Panc1 (cell line): Measurements from ENCODE around the gene RSAD1. TPM values are rescaled to one million over a fixed set of nuclear protein-coding genes. Genes with fewer than 3 reads are reported as not detected.

Source experiments
- ATAC-seq: fragments of 200-7000 bp; cut with Tn5 transposase; 2 replicates; pipeline ENCODE4 v1.9.1; 2020; ENCODE audit warnings: mild to moderate bottlenecking, moderate library complexity
- Bru-seq: library from RNA; stranded (reverse); fragments of 400-500 nt; gene quantifications from one replicate; lab custom pipeline; 2021; lab: Mats Ljungman, UMichigan
- BruChase-seq, 2 experiments: library from RNA; stranded (reverse); fragments of 400-500 nt; gene quantifications; one replicate each; lab custom pipeline; 2021; lab: Mats Ljungman, UMichigan
- BruUV-seq: library from RNA; stranded (reverse); fragments of 400-500 nt; replicated peaks from 2 replicates; lab custom pipeline; 2021; lab: Mats Ljungman, UMichigan
- CTCF ChIA-PET: fragments of 300-600 bp; sonication (Branson Sonifier 250); formaldehyde crosslinking; loops from one replicate; lab custom pipeline; 2022; ENCODE audit warnings: antibody characterized with exemption; lab: Charles Lee
- POLR2A ChIA-PET: fragments of 300-600 bp; sonication (Branson Sonifier 250); formaldehyde crosslinking; loops from one replicate; lab custom pipeline; 2022; ENCODE audit warnings: antibody characterized with exemption; lab: Charles Lee
- DNase-seq: peaks from one replicate; pipeline ENCODE4 v3.0.0-alpha.2; 2010; ENCODE audit warnings: low read depth, low spot score
- H3K27ac ChIP-seq: 2 replicates; pipeline ENCODE4 v1.5.1; 2011; ENCODE audit warnings: mild to moderate bottlenecking, low read length, inconsistent platforms
- H3K27me3 ChIP-seq: fragments of 200-500 bp; sonication (Bioruptor generic); 2 replicates; pipeline ENCODE4 v1.6.0; 2014; ENCODE audit warnings: low read length, inconsistent platforms; ENCODE audit not compliant: control insufficient read depth, insufficient read depth
- H3K36me3 ChIP-seq: fragments of 200-500 bp; sonication (Bioruptor generic); 2 replicates; pipeline ENCODE4 v1.5.1; 2014; ENCODE audit warnings: inconsistent platforms, mild to moderate bottlenecking, low read length, moderate library complexity; ENCODE audit not compliant: control insufficient read depth, insufficient read depth
- H3K4me1 ChIP-seq: 2 replicates; pipeline ENCODE4 v1.5.1; 2011; ENCODE audit warnings: inconsistent platforms, mild to moderate bottlenecking, low read length, moderate library complexity; ENCODE audit not compliant: control insufficient read depth, insufficient read depth
- H3K4me3 ChIP-seq, 2 experiments: 2 replicates each; pipeline ENCODE4 v1.5.1; 2011 to 2012; ENCODE audit warnings: low read depth in 2 of 2, low read length in 2 of 2, mild to moderate bottlenecking in 2 of 2, inconsistent platforms in 1 of 2, moderate library complexity in 1 of 2
- H3K9me3 ChIP-seq: fragments of 200-500 bp; sonication (Bioruptor generic); 2 replicates; pipeline ENCODE4 v1.5.1; 2014; ENCODE audit warnings: low read depth, mild to moderate bottlenecking, inconsistent platforms, low read length, moderate library complexity; ENCODE audit not compliant: control insufficient read depth, insufficient read depth
- POLR2AphosphoS5 ChIP-seq: IDR thresholded peaks from 2 replicates; pipeline ENCODE4 v1.6.1; 2012; ENCODE audit warnings: mild to moderate bottlenecking, low read depth, low read length, moderate library complexity
- SIN3A ChIP-seq: IDR thresholded peaks from 2 replicates; pipeline ENCODE4 v1.6.1; 2012; ENCODE audit warnings: low read depth, mild to moderate bottlenecking, low read length, moderate library complexity, borderline replicate concordance; ENCODE audit not compliant: insufficient read depth
- TCF7L2 ChIP-seq: IDR thresholded peaks from 2 replicates; pipeline ENCODE4 v1.6.1; 2011; ENCODE audit warnings: mild to moderate bottlenecking, low read depth, low read length, inconsistent platforms
- in situ Hi-C: cut with HindIII; loops from 2 replicates; pipeline ENCODE4 v1.10.0; 2016; ENCODE audit warnings: low sequenced_read_pairs, low pct_unique_long_range_greater_than_20kb
- intact Hi-C: fragments of 100-400 bp; cut with micrococcal nuclease; formaldehyde crosslinking; loops from one replicate; pipeline ENCODE4 v1.10.0; 2022; ENCODE audit not compliant: unreplicated experiment
- long read RNA-seq: library from polyadenylated mRNA; unstranded; transcript quantifications from one replicate; pipeline ENCODE4 v2.0.0, GENCODE V29; 2021; ENCODE audit not compliant: unreplicated experiment
- polyA plus RNA-seq: library from polyadenylated mRNA; unstranded; fragments of >200 nt; gene quantifications from one replicate; pipeline ENCODE4 v1.2.1, GENCODE V29; 2012; ENCODE audit warnings: missing spikeins; ENCODE audit not compliant: insufficient read length
- total RNA-seq: library from RNA; stranded (reverse); gene quantifications from one replicate; pipeline ENCODE4 v1.2.1, GENCODE V29; 2021; ENCODE audit not compliant: unreplicated experiment
- TF ChIP-seq, protein P1 (sequence below): fragments of 450-650 bp; IDR thresholded peaks from 2 replicates; pipeline ENCODE4 v1.5.1; 2017; ENCODE audit warnings: mild to moderate bottlenecking
- TF ChIP-seq, protein P2 (sequence below), 2 experiments: IDR thresholded peaks; 2 replicates each; pipeline ENCODE4 v1.6.1; 2011 to 2012; ENCODE audit warnings: low read depth in 2 of 2, control low read depth in 1 of 2, low read length in 1 of 2, mild to moderate bottlenecking in 1 of 2, moderate library complexity in 1 of 2; ENCODE audit not compliant: insufficient read depth in 1 of 2

The RSAD1 gene
- total RNA-seq (40.2 TPM), Bru-seq, nascent RNA (percentile 75 among the genes with signal in this experiment), BruChase-seq, experiment 1, labeled RNA remaining after a 2-hour chase (percentile 90 among the genes with signal in this experiment), BruChase-seq, experiment 2, labeled RNA remaining after a 6-hour chase (percentile 84 among the genes with signal in this experiment)
- polyA plus RNA-seq, result 34.6 TPM
- long read RNA-seq, transcript RSAD1-201 (9 exons, 2,528 nt), result major isoform, 40 of 105 reads
- long read RNA-seq, partial matches to known transcripts, result 13 of 105 reads
- long read RNA-seq, other reads (novel, unspliced or antisense), result 49 of 105 reads

DNA sequence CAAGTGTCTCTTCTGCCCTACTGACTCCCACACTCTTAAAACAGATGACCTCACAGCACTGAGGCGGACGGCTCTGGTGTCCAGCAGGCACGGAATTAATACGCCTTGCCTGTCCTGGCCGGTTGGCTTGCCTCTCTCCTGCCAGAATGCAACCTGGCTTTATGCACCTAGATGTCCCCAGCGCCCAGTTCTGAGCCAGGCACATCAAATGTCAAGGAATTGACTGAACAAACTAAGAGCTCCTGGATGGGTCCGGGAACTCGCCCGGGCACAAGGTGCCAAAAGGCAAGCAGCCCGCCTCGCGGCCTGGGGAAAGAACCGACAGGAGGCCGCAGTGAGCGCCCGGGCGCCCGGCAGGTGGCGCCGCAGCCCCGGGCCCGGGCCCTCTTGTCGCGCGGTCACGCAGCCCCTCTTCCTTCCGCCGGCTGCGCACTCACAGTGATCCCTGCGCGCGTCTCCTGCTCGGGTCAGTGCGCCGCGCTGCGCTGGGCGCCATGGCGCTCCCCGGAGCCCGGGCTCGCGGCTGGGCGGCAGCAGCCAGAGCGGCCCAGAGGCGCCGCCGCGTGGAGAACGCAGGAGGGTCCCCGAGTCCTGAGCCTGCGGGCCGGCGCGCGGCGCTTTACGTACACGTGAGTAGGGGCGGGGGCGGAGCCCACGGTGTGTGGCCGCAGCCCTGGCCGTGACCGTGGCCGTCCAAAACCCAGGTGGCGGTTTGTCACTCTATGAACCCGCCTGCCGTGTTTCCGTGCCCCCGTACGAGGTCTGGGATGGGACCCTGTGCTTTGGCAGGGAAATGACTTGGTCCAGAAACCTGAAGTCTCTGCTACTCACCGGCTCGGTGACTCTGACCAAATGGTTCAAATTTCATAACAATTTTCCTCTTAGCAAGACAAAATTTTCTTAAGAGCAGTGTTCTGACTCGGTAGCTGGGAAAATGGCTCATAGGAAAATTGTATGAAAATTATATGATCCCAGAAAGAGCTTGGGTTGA lies at the start of gene RSAD1:
Gene RSAD1, plus strand, starts transcription at position 470 of the 991 bp plus-strand sequence. Its CDS starts 25 bp downstream, at position 495.
- in situ Hi-C loops, result no loop called here
- no TSS peak for BruUV-seq
- ATAC-seq (peak; percentile 89), DNase-seq (no peak)
- peak within 1 kb of the TSS; percentile 93 for H3K27ac ChIP-seq
- intact Hi-C loops, result no loop called here
- no peaks in the 10 kb centered on the region for H3K36me3 ChIP-seq
- CTCF ChIA-PET, result interaction anchor here (0.6 to 1.7 kb wide), 14 partner anchors 20 to 553 kb away, joined by 3 to 17 read pairs (median 6); partner anchors contain the start of gene LRRC59
- H3K4me3 ChIP-seq, result peak within 1 kb of the TSS; percentile 88 to 98
- TF ChIP-seq POLR2AphosphoS5 (peak; percentile 89), SIN3A (peak; percentile 88; the same call in 1 of the 2 replicates), TCF7L2 (peak; percentile 55)
- TF ChIP-seq, protein P1, sequence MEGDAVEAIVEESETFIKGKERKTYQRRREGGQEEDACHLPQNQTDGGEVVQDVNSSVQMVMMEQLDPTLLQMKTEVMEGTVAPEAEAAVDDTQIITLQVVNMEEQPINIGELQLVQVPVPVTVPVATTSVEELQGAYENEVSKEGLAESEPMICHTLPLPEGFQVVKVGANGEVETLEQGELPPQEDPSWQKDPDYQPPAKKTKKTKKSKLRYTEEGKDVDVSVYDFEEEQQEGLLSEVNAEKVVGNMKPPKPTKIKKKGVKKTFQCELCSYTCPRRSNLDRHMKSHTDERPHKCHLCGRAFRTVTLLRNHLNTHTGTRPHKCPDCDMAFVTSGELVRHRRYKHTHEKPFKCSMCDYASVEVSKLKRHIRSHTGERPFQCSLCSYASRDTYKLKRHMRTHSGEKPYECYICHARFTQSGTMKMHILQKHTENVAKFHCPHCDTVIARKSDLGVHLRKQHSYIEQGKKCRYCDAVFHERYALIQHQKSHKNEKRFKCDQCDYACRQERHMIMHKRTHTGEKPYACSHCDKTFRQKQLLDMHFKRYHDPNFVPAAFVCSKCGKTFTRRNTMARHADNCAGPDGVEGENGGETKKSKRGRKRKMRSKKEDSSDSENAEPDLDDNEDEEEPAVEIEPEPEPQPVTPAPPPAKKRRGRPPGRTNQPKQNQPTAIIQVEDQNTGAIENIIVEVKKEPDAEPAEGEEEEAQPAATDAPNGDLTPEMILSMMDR, result peak; percentile 100
- TF ChIP-seq, protein P2, sequence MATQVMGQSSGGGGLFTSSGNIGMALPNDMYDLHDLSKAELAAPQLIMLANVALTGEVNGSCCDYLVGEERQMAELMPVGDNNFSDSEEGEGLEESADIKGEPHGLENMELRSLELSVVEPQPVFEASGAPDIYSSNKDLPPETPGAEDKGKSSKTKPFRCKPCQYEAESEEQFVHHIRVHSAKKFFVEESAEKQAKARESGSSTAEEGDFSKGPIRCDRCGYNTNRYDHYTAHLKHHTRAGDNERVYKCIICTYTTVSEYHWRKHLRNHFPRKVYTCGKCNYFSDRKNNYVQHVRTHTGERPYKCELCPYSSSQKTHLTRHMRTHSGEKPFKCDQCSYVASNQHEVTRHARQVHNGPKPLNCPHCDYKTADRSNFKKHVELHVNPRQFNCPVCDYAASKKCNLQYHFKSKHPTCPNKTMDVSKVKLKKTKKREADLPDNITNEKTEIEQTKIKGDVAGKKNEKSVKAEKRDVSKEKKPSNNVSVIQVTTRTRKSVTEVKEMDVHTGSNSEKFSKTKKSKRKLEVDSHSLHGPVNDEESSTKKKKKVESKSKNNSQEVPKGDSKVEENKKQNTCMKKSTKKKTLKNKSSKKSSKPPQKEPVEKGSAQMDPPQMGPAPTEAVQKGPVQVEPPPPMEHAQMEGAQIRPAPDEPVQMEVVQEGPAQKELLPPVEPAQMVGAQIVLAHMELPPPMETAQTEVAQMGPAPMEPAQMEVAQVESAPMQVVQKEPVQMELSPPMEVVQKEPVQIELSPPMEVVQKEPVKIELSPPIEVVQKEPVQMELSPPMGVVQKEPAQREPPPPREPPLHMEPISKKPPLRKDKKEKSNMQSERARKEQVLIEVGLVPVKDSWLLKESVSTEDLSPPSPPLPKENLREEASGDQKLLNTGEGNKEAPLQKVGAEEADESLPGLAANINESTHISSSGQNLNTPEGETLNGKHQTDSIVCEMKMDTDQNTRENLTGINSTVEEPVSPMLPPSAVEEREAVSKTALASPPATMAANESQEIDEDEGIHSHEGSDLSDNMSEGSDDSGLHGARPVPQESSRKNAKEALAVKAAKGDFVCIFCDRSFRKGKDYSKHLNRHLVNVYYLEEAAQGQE (IDR thresholded peaks at IDR 0.05; ENCODE audit: insufficient read depth in 1 of 2, low read depth in 2 of 2, low read length in 1 of 2), result 0 out of 4 replicates have a peak, but pooled peaks of 1 of the 2 experiments have one; percentile 40
- POLR2A ChIA-PET, result interaction anchor here (0.6 to 0.7 kb wide), 3 partner anchors 63 to 216 kb away, joined by 3 to 11 read pairs (median 3); no protein-coding TSS in a partner anchor
- peaks cover 30% of the 10 kb centered on the region for H3K4me1 ChIP-seq
- no peaks in the 10 kb centered on the region for H3K9me3 ChIP-seq
- no peaks in the 10 kb centered on the region for H3K27me3 ChIP-seq

DNA sequence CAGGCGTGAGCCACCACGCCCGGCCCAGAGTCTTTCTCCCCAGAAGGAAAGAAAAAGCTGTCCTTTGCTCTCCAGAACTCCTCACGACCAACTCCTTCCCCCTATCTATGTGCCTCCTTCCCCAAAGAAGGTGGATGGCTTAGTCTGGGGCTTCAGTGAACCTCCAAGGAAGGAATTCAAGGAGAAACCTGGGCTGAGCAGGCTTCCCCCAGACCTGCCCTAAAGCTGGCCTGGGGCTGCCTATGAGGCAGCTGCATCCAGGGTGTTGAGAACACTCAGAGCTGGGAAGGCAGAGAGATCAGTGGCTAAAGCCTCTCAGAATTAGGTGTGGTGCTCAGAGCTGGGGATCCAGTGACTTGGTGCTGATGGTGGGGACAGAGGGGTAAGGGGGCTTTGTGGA lies 48.9 kb upstream of the RSAD1 start:
- in situ Hi-C loops, result no loop called here
- no TSS peak for BruUV-seq
- Histone ChIP-seq H3K4me3 (no peak overlapping the region), H3K4me1 (peaks cover 17% of the 10 kb centered on the region), H3K27ac (no peak overlapping the region), H3K27me3 (no peaks in the 10 kb centered on the region), H3K9me3 (no peaks in the 10 kb centered on the region), H3K36me3 (no peaks in the 10 kb centered on the region; the same call in 1 of the 2 replicates)
- intact Hi-C loops, result no loop called here
- TF ChIP-seq, protein P1, result no peak
- TF ChIP-seq SIN3A, result no peak
- TF ChIP-seq, protein P2 (IDR thresholded peaks at IDR 0.05; ENCODE audit: insufficient read depth in 1 of 2, low read depth in 2 of 2, low read length in 1 of 2), result no peak
- TF ChIP-seq TCF7L2, result no peak
- no peak for TF ChIP-seq POLR2AphosphoS5
- CTCF ChIA-PET, result no interaction called here
- DNase-seq, result no peak
- ATAC-seq, result no peak
- POLR2A ChIA-PET, result interaction anchor here (0.6 kb wide), 1 partner anchor 16 kb away, joined by 3 read pairs; no protein-coding TSS in a partner anchor
